ENCODE data around the gene GAS7.
A peak's percentile ranks its signal among the peaks of the same experiment; 100 is the strongest.

Gene GAS7

DNA sequence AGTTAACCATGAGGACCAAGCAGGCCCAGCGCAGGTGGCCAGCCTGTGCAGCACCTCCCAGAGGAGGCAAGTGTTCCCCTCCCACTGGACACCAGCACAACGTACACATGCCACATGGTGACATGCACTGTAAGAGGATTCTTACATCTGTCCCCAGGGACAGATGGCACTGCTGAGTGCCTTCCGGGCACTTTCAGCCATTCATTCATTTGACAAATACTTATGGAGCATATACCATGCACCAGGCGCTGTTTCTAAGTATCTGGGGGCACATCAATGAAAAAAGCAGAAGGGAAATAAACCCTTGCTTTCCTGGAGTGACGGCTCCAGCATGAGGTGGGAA lies 79.6 kb downstream of the GAS7 start:
- in situ Hi-C loops (cut with MboI; ENCODE audit: low sequenced_read_pairs, unreplicated experiment): no loop called here
- DNase-seq (ENCODE audit: low spot score): no peak
- TF ChIP-seq, protein P1, sequence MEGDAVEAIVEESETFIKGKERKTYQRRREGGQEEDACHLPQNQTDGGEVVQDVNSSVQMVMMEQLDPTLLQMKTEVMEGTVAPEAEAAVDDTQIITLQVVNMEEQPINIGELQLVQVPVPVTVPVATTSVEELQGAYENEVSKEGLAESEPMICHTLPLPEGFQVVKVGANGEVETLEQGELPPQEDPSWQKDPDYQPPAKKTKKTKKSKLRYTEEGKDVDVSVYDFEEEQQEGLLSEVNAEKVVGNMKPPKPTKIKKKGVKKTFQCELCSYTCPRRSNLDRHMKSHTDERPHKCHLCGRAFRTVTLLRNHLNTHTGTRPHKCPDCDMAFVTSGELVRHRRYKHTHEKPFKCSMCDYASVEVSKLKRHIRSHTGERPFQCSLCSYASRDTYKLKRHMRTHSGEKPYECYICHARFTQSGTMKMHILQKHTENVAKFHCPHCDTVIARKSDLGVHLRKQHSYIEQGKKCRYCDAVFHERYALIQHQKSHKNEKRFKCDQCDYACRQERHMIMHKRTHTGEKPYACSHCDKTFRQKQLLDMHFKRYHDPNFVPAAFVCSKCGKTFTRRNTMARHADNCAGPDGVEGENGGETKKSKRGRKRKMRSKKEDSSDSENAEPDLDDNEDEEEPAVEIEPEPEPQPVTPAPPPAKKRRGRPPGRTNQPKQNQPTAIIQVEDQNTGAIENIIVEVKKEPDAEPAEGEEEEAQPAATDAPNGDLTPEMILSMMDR (IDR thresholded peaks at IDR 0.05; ENCODE audit: borderline replicate concordance, control extremely low read depth, extremely low read depth, insufficient read depth, missing control alignments): no peak

DNA sequence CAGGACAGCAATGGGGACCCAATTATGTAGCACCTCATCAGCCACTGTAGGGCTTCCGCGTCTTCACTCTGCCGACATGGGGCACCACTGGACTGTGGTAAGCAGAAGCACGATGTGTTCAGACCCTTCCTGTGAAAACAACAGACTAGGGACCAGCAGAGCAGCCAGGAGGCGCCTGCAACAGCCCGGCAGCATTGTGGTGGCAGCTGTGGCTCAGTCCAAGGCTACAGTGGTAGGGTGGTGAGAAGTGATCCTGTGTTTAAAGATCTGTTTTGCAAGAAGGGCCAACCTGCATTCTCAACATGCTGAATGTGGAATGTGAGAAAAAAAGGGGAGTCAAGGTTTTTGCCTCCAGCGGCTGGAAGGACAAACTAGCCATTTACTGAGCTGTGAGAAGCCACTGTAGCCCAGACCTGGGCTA lies 80.8 kb downstream of the GAS7 start:
- in situ Hi-C loops (cut with MboI; ENCODE audit: low sequenced_read_pairs, unreplicated experiment): no loop called here
- DNase-seq (ENCODE audit: low spot score): peak; percentile 62
- TF ChIP-seq, protein P1 (IDR thresholded peaks at IDR 0.05; ENCODE audit: borderline replicate concordance, control extremely low read depth, extremely low read depth, insufficient read depth, missing control alignments): peak; percentile 39

DNA sequence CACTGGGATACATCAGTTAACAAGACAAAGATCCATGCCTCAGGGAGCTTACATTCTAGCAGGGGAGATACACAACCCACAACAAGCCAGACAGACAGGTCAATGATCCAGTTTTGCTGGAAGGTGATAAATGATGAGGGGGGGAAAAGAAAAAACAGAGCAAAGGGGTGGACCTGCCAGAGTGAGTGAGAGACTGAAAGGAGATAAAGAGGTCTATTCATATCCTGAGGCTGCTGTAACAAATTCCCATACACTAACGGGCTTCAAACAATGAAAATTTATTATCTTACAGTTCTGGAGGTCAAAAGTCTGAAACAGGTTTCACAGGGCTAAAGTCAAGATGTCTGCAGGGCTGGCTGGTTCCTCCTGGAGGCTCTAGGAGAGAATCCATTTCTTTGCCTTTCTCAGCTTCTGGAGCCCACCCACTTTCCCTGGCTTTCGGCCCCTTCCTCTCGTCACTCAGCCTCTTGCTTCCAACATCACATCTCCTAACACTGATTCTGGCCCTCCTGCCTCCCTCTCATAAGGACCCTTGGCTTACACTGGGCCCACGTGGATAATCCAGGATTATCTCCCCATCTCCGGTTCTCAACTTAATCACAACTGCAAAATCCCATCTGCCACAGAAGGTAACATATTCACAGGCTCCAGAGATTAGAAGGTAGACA lies 81.5 kb downstream of the GAS7 start:
- TF ChIP-seq, protein P1 (IDR thresholded peaks at IDR 0.05; ENCODE audit: borderline replicate concordance, control extremely low read depth, extremely low read depth, insufficient read depth, missing control alignments): no peak
- in situ Hi-C loops (cut with MboI; ENCODE audit: low sequenced_read_pairs, unreplicated experiment): no loop called here

DNA sequence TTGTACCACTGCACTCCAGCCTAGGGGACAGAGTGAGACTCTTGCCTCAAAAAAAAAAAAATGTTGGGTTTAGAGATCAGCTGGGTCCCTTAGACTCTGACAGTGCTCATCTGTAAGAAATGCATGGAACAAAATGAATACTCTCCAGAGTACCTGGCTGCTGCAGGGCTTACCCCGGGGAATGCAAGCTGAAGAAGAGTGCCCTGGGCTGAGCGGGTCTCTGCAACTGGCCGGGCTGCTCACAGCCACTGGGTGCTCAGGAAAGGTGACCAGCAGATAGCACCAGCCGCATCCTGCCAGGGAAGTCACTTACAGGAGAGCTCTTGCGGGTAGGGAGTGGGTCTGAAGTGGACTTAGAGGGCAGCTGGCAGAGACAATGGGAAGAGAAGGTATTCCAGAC lies 82.1 kb downstream of the GAS7 start:
- in situ Hi-C loops (cut with MboI; ENCODE audit: low sequenced_read_pairs, unreplicated experiment): no loop called here
- TF ChIP-seq, protein P1 (IDR thresholded peaks at IDR 0.05; ENCODE audit: borderline replicate concordance, control extremely low read depth, extremely low read depth, insufficient read depth, missing control alignments): no peak

More for the DNA sequence above, 81.5 kb downstream of the GAS7 start:
- DNase-seq (ENCODE audit: low spot score): no peak

DNA sequence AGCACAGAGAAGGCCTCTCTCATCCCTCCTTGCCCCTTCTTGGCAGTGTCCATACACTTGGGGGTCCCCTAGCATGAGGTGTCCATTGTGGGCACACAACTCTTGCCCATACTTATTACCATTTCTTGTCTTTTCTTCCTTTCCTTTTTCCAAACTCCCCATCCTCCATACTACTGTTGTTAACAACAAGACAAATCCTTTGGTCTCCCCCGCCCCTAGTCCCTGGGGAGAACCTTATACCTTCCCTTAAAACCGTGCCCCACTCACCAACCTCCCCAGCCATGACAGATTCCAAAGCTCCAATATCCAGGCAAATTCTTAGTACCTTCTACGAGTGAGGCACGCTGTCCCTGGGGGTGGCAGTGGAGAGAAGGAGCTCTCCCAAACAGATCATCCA lies 82.9 kb downstream of the GAS7 start:
- in situ Hi-C loops (cut with MboI; ENCODE audit: low sequenced_read_pairs, unreplicated experiment): no loop called here
- DNase-seq (ENCODE audit: low spot score): no peak
- TF ChIP-seq, protein P1 (IDR thresholded peaks at IDR 0.05; ENCODE audit: borderline replicate concordance, control extremely low read depth, extremely low read depth, insufficient read depth, missing control alignments): no peak

More for the DNA sequence above, 82.1 kb downstream of the GAS7 start:
- no peak for DNase-seq (ENCODE audit: low spot score)

DNA sequence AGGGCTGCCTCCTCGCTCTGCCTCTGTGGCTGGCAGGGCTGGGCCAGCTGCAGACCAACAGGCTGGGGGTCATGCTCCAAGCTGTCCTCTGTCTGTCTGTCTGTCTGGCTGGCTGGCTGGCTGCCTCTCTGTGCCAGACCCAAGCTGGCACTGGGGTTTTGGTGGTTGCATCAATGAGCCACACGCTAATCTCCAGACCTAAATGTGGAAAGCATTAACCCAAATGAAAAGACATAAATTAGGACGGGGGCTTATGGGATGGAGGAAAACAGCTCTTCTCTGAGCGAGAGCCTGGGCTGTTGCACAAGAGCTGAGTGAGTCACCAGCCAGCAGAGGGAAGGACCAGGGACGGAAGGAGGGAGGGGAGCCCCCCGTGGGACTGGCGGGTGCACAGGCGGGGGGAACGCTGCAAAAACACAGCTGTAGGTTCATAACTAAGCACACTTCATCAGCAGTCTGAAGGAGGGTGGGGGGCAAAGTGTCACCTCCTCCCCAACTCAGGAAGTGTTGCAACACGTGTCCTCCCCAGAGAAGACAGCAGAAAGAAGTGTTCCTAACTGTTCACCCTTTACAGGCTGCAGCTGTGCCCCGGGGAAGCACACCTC lies 83.4 kb downstream of the GAS7 start:
- in situ Hi-C loops (cut with MboI; ENCODE audit: low sequenced_read_pairs, unreplicated experiment): no loop called here
- TF ChIP-seq, protein P1 (IDR thresholded peaks at IDR 0.05; ENCODE audit: borderline replicate concordance, control extremely low read depth, extremely low read depth, insufficient read depth, missing control alignments): no peak
- peak; percentile 62 for DNase-seq (ENCODE audit: low spot score)
